ENCODE data around the gene KCNIP1. TPM values are rescaled to one million over a fixed set of nuclear protein-coding genes. Genes with fewer than 3 reads are reported as not detected.

Gene KCNIP1
- polyA plus RNA-seq, 1 of the 3 experiments (the other 2 are of a cell fraction): 1.3 TPM

- Histone ChIP-seq H3K9me3 (no peaks in the 10 kb centered on the region), H3K27me3 (ENCODE audit: insufficient read depth) (peaks cover 4% of the 10 kb centered on the region), H3K27ac (ENCODE audit: low read depth in 2 of 2, low read length in 1 of 2) (no peak overlapping the region), H4K20me1 (ENCODE audit: insufficient read depth) (no peaks in the 10 kb centered on the region), H2AFZ (ENCODE audit: low read depth) (no peak overlapping the region), H3K9ac (no peak overlapping the region), H3F3A (replicated peaks; ENCODE audit: insufficient read depth) (no peaks in the 10 kb centered on the region), H3K4me3 (ENCODE audit: low read depth in 2 of 2, low read length in 1 of 2) (no peak overlapping the region), H3K4me1 (ENCODE audit: control insufficient read depth in 1 of 2, insufficient read depth in 2 of 2, low read depth in 1 of 2, low read length in 1 of 2) (no peaks in the 10 kb centered on the region), H3K9me2 (no peaks in the 10 kb centered on the region), H3K79me2 (ENCODE audit: insufficient read depth) (no peaks in the 10 kb centered on the region), H3K36me3 (replicated peaks in 1 of 2; ENCODE audit: control insufficient read depth in 1 of 2, insufficient read depth in 2 of 2, low read length in 1 of 2) (no peaks in the 10 kb centered on the region), H3K4me2 (no peak overlapping the region)
- CTCF ChIA-PET: interaction anchor here (1.1 to 3.3 kb wide), 2 partner anchors 30 to 62 kb away, joined by 4 to 10 read pairs; no protein-coding TSS in a partner anchor
- WGBS (ENCODE audit: low lambda C conversion rate): 65% methylated on average over 7 of the region's 8 CpGs
- POLR2A ChIA-PET: no interaction called here
- DNase-seq: no peak
- TF ChIP-seq CHD2 (IDR thresholded peaks at IDR 0.05; ENCODE audit: low read length, partially characterized antibody) (no peak), EZH2phosphoT487 (IDR thresholded peaks at IDR 0.05; ENCODE audit: borderline replicate concordance, low read depth) (no peak), RCOR1 (IDR thresholded peaks at IDR 0.05; ENCODE audit: low read length) (no peak), TAF1 (IDR thresholded peaks at IDR 0.05; ENCODE audit: borderline replicate concordance, low read depth, low read length) (no peak), FOXM1 (IDR thresholded peaks at IDR 0.05; ENCODE audit: low read depth) (no peak), YY1 (IDR thresholded peaks at IDR 0.05; ENCODE audit: low read depth) (no peak)
- TF ChIP-seq, protein P1, sequence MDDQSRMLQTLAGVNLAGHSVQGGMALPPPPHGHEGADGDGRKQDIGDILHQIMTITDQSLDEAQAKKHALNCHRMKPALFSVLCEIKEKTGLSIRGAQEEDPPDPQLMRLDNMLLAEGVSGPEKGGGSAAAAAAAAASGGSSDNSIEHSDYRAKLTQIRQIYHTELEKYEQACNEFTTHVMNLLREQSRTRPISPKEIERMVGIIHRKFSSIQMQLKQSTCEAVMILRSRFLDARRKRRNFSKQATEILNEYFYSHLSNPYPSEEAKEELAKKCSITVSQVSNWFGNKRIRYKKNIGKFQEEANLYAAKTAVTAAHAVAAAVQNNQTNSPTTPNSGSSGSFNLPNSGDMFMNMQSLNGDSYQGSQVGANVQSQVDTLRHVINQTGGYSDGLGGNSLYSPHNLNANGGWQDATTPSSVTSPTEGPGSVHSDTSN (IDR thresholded peaks at IDR 0.05): no peak
Observed at GRCh38 chr5:170570476-170570875, 66.7 kb downstream of the KCNIP1 start.

DNA sequence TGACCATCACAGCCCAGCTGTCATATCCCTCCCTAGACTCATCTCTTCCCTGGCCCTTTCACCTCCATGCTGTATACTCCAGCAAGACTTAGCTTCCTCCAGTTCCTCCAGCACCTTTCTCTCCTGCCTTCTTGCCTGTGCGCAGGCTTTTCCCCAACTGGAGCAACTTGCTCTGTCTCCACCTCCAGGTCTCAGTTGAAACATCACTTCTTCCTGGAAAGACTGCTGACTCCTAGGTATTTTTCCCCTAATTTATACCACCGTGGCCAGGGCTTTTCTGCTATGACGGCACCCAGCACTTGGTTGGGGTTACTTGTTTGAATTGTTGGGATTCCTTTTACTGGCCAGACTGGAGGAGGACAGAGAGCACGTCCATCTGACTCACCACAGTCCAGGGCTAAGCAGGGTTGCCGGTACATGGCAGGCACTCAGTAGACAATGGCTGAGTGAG, 67.5 kb downstream of the KCNIP1 start:
- Histone ChIP-seq H3K36me3 (replicated peaks in 1 of 2; ENCODE audit: control insufficient read depth in 1 of 2, insufficient read depth in 2 of 2, low read length in 1 of 2) (no peaks in the 10 kb centered on the region), H3K79me2 (ENCODE audit: insufficient read depth) (no peaks in the 10 kb centered on the region), H3K9me2 (no peaks in the 10 kb centered on the region), H3K4me1 (ENCODE audit: control insufficient read depth in 1 of 2, insufficient read depth in 2 of 2, low read depth in 1 of 2, low read length in 1 of 2) (no peaks in the 10 kb centered on the region), H3K4me3 (ENCODE audit: low read depth in 2 of 2, low read length in 1 of 2) (no peak overlapping the region), H3K9ac (no peak overlapping the region), H4K20me1 (ENCODE audit: insufficient read depth) (no peaks in the 10 kb centered on the region), H3K4me2 (no peak overlapping the region), H3K27ac (ENCODE audit: low read depth in 2 of 2, low read length in 1 of 2) (no peak overlapping the region), H3K27me3 (ENCODE audit: insufficient read depth) (peaks cover 4% of the 10 kb centered on the region), H3K9me3 (no peaks in the 10 kb centered on the region), H3F3A (replicated peaks; ENCODE audit: insufficient read depth) (no peaks in the 10 kb centered on the region), H2AFZ (ENCODE audit: low read depth) (no peak overlapping the region)
- ChIA-PET POLR2A (no interaction called here), CTCF (interaction anchor here (1.1 kb wide), 1 partner anchor 17 kb away, joined by 3 read pairs; no protein-coding TSS in a partner anchor)
- 16% methylated on average over 5 of the region's 5 CpGs for WGBS (ENCODE audit: low lambda C conversion rate)
- no peak for DNase-seq
- TF ChIP-seq, protein P1 (IDR thresholded peaks at IDR 0.05): peak; percentile 45
- TF ChIP-seq, protein P2, sequence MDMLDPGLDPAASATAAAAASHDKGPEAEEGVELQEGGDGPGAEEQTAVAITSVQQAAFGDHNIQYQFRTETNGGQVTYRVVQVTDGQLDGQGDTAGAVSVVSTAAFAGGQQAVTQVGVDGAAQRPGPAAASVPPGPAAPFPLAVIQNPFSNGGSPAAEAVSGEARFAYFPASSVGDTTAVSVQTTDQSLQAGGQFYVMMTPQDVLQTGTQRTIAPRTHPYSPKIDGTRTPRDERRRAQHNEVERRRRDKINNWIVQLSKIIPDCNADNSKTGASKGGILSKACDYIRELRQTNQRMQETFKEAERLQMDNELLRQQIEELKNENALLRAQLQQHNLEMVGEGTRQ (IDR thresholded peaks at IDR 0.05; ENCODE audit: borderline replicate concordance, low read depth, low read length): no peak
- TF ChIP-seq, protein P3, sequence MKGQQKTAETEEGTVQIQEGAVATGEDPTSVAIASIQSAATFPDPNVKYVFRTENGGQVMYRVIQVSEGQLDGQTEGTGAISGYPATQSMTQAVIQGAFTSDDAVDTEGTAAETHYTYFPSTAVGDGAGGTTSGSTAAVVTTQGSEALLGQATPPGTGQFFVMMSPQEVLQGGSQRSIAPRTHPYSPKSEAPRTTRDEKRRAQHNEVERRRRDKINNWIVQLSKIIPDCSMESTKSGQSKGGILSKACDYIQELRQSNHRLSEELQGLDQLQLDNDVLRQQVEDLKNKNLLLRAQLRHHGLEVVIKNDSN (IDR thresholded peaks at IDR 0.05; ENCODE audit: borderline replicate concordance, low read depth): no peak
- TF ChIP-seq, protein P4, sequence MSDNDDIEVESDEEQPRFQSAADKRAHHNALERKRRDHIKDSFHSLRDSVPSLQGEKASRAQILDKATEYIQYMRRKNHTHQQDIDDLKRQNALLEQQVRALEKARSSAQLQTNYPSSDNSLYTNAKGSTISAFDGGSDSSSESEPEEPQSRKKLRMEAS (IDR thresholded peaks at IDR 0.05; ENCODE audit: low read depth): no peak
- TF ChIP-seq FOXJ3 (CRISPR knock-in tag; IDR thresholded peaks at IDR 0.05) (no peak), MEF2A (IDR thresholded peaks at IDR 0.05; ENCODE audit: borderline replicate concordance, low read depth) (no peak), POLR2AphosphoS5 (IDR thresholded peaks at IDR 0.05; ENCODE audit: low read depth, low read length) (no peak), TEAD4 (IDR thresholded peaks at IDR 0.05; ENCODE audit: borderline replicate concordance, insufficient read depth) (no peak), CHD2 (IDR thresholded peaks at IDR 0.05; ENCODE audit: low read length, partially characterized antibody) (no peak), FOSL2 (IDR thresholded peaks at IDR 0.05; ENCODE audit: borderline replicate concordance, low read depth) (peak; percentile 30; the same call in 1 of the 2 replicates), TAF1 (IDR thresholded peaks at IDR 0.05; ENCODE audit: borderline replicate concordance, low read depth, low read length) (no peak), RFX5 (IDR thresholded peaks at IDR 0.05; ENCODE audit: low read length) (no peak), GABPA (IDR thresholded peaks at IDR 0.05; ENCODE audit: low read depth) (no peak), JUND (IDR thresholded peaks at IDR 0.05) (no peak), YY1 (IDR thresholded peaks at IDR 0.05; ENCODE audit: low read depth) (no peak), SIN3A (IDR thresholded peaks at IDR 0.05; ENCODE audit: borderline replicate concordance, low read depth, low read length) (no peak)
- TF ChIP-seq, protein P5, sequence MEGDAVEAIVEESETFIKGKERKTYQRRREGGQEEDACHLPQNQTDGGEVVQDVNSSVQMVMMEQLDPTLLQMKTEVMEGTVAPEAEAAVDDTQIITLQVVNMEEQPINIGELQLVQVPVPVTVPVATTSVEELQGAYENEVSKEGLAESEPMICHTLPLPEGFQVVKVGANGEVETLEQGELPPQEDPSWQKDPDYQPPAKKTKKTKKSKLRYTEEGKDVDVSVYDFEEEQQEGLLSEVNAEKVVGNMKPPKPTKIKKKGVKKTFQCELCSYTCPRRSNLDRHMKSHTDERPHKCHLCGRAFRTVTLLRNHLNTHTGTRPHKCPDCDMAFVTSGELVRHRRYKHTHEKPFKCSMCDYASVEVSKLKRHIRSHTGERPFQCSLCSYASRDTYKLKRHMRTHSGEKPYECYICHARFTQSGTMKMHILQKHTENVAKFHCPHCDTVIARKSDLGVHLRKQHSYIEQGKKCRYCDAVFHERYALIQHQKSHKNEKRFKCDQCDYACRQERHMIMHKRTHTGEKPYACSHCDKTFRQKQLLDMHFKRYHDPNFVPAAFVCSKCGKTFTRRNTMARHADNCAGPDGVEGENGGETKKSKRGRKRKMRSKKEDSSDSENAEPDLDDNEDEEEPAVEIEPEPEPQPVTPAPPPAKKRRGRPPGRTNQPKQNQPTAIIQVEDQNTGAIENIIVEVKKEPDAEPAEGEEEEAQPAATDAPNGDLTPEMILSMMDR (IDR thresholded peaks at IDR 0.05): no peak

Measured in SK-N-SH (cell line).